Nephron (organoid): ENCODE data around the gene BABAM2.
"Not testable (repeated sequence)": the region's sequence is repeated elsewhere in the genome, so short reads cannot be mapped to it uniquely, and the experiment has no call there.

Experiments used
- H3K27ac Mint-ChIP-seq, 3 experiments: 2 replicates each; pipeline ENCODE4 v1.8.0; 2020; ENCODE audit warnings: mixed read lengths in 3 of 3, mild to moderate bottlenecking in 2 of 3, moderate library complexity in 1 of 3
- H3K27me3 Mint-ChIP-seq: 2 replicates; pipeline ENCODE4 v1.8.0; 2021; ENCODE audit warnings: low read depth, mild to moderate bottlenecking, moderate library complexity, mixed read lengths
- H3K36me3 Mint-ChIP-seq: 2 replicates; pipeline ENCODE4 v1.8.0; 2020; ENCODE audit warnings: low read depth, mixed read lengths
- H3K4me1 Mint-ChIP-seq: 2 replicates; pipeline ENCODE4 v1.8.0; 2020; ENCODE audit warnings: mixed read lengths
- H3K4me3 Mint-ChIP-seq, 3 experiments: 2 replicates each; pipeline ENCODE4 v1.8.0; 2020; ENCODE audit warnings: mild to moderate bottlenecking in 3 of 3, mixed read lengths in 3 of 3, moderate library complexity in 2 of 3
- H3K9me3 Mint-ChIP-seq: 2 replicates; pipeline ENCODE4 v1.8.0; 2020; ENCODE audit warnings: mixed read lengths
- TF ChIP-seq, protein P1 (sequence below), 3 experiments: fragments of 200-600 bp; sonication (generic); IDR thresholded peaks; one replicate each; pipeline ENCODE4 v1.5.0; 2021; ENCODE audit warnings: antibody characterized with exemption in 3 of 3; ENCODE audit not compliant: unreplicated experiment in 3 of 3

The BABAM2 gene

DNA sequence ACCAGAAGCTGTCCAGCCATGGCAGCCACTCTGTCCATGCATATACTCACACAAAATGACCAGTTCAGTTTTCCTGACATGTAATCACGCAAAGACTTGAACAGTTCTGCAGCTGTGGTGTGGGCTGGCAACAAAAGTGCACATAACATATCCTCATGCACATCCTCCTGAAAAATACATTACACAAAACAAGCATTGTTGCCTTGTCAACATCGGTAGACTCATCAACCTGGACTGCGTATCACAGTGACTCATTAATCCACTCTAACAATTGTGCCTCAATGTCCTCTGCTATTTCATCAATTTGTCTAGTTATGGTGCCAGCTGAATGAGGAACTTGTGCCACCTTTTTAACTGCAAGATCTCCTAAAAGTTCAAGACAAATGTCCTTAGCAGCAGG is 19.8 kb upstream of the BABAM2 start:
- H3K27me3 Mint-ChIP-seq, result peaks cover 2% of the 10 kb centered on the region

DNA sequence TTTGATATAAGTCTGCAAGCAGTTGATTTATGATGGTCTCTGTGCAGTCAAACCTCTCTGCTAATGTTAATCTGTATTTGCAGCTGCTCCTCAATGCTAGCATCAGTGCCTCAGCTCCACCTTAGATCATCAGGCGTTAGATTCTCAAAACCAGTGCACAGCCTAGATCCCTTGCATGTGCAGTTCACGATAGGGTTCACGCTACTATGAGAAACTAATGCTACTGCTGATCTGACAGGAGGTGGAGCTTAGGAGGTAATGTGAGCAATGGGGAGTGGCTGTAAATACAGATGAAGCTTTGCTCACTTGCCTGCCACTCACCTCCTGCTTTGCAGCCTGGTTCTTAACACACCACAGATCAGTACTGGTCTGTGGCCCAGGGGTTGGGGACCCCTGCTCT is 18.7 kb upstream of the BABAM2 start:
- no peak overlapping the region for H3K27ac Mint-ChIP-seq
- H3K36me3 Mint-ChIP-seq, result peaks cover 5% of the 10 kb centered on the region
- TF ChIP-seq, protein P1, sequence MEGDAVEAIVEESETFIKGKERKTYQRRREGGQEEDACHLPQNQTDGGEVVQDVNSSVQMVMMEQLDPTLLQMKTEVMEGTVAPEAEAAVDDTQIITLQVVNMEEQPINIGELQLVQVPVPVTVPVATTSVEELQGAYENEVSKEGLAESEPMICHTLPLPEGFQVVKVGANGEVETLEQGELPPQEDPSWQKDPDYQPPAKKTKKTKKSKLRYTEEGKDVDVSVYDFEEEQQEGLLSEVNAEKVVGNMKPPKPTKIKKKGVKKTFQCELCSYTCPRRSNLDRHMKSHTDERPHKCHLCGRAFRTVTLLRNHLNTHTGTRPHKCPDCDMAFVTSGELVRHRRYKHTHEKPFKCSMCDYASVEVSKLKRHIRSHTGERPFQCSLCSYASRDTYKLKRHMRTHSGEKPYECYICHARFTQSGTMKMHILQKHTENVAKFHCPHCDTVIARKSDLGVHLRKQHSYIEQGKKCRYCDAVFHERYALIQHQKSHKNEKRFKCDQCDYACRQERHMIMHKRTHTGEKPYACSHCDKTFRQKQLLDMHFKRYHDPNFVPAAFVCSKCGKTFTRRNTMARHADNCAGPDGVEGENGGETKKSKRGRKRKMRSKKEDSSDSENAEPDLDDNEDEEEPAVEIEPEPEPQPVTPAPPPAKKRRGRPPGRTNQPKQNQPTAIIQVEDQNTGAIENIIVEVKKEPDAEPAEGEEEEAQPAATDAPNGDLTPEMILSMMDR (IDR thresholded peaks at IDR 0.05; ENCODE audit: unreplicated experiment in 3 of 3), result no peak
- H3K4me1 Mint-ChIP-seq, result peaks cover 14% of the 10 kb centered on the region
- H3K4me3 Mint-ChIP-seq, result no peak overlapping the region
- peaks cover 5% of the 10 kb centered on the region for H3K9me3 Mint-ChIP-seq
- H3K27me3 Mint-ChIP-seq, result peaks cover 3% of the 10 kb centered on the region

More for the DNA sequence above, 19.8 kb upstream of the BABAM2 start:
- H3K27ac Mint-ChIP-seq, result no peak overlapping the region
- peaks cover 14% of the 10 kb centered on the region for H3K4me1 Mint-ChIP-seq
- H3K36me3 Mint-ChIP-seq, result peaks cover 3% of the 10 kb centered on the region
- H3K4me3 Mint-ChIP-seq, result no peak overlapping the region
- TF ChIP-seq, protein P1 (IDR thresholded peaks at IDR 0.05; ENCODE audit: unreplicated experiment in 3 of 3), result no peak
- H3K9me3 Mint-ChIP-seq, result peaks cover 3% of the 10 kb centered on the region

DNA sequence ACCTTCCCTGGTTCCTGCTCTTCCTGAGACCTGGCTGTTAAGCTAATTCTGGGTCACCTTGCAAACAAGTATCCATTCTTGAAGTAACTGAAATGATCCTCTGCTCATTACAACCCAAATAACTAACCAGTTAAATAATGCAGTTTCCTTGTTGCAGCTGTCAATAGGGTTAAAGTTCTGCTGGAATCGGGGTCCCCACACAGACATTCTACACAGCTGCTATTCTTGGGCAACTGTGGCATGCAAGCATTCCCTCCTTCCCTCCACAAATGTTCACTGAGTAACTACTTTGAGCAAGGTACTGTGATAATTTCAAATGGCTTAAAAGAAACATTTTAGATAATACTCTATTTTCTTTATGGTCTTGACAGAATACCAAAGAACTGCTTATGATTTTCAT is 17.4 kb upstream of the BABAM2 start:
- Mint-ChIP-seq H3K4me1 (peaks cover 14% of the 10 kb centered on the region), H3K9me3 (peaks cover 8% of the 10 kb centered on the region), H3K27me3 (peaks cover 3% of the 10 kb centered on the region), H3K4me3 (no peak overlapping the region), H3K36me3 (peaks cover 5% of the 10 kb centered on the region), H3K27ac (peak overlapping the region in 1 of 3 experiments; percentile 59)
- TF ChIP-seq, protein P1 (IDR thresholded peaks at IDR 0.05; ENCODE audit: unreplicated experiment in 3 of 3), result no peak

DNA sequence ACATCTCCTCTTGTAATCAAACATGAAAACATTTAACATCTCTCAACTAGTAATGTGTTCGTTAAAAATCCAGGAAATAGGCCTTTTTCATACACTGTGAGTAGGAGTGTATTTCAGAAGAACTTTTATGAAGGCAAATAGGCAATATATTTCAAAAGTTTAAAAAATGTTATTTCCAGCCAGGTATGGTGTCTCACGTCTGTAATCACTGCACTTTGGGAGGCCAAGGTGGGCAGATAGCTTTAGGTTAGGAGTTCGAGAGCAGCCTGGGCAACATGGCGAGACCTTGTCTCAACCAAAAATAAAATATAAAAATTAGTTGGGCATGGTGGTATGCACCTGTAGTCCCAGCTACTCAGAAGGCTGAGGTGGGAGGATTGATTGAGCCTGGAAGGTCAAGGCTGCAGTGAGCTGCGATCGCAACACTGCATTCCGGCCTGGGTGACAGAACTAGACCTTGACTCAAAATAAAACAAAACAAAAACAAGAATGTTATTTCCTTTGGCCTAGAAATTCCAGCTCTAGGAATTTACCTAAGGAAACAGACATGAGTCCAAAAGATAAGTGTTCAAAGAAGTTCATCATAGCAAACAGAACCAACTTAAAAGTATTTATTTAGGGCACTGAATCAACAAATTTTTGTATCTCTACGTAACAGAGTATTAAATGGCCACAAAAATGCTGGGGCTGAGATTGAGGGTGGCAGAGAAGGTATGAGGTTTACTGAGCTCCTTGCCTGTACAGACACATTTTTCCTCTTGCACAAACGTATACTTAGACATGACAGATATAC is 15.2 kb upstream of the BABAM2 start:
- peaks cover 14% of the 10 kb centered on the region for H3K4me1 Mint-ChIP-seq
- H3K27me3 Mint-ChIP-seq, result peaks cover 3% of the 10 kb centered on the region
- TF ChIP-seq, protein P1 (IDR thresholded peaks at IDR 0.05; ENCODE audit: unreplicated experiment in 3 of 3), result no peak
- no peak overlapping the region for H3K4me3 Mint-ChIP-seq
- peaks cover 21% of the 10 kb centered on the region for H3K9me3 Mint-ChIP-seq
- no peak overlapping the region for H3K27ac Mint-ChIP-seq
- H3K36me3 Mint-ChIP-seq, result peaks cover 5% of the 10 kb centered on the region

DNA sequence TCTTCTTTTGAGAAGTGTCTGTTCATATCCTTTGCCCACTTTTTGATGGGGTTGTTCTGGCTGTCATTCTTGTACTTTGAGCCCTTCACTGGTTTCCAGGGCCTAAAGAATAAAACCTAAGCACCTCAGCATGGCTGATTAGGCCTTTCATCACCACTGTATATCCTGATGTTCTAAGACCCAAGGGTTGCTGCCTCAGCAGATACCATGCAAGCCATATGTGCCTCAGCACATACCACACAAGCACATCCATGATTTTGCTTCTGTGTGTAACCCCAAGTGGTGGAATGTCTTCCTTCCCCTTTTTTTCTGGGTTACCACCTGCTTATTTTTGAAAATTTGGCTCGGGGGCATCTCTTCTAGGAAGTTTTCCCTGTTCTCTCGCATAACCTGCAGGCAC is 11.7 kb upstream of the BABAM2 start:
- H3K4me3 Mint-ChIP-seq, result no peak overlapping the region
- no peaks in the 10 kb centered on the region for H3K4me1 Mint-ChIP-seq
- H3K27ac Mint-ChIP-seq, result no peak overlapping the region
- peaks cover 3% of the 10 kb centered on the region for H3K27me3 Mint-ChIP-seq
- TF ChIP-seq, protein P1 (IDR thresholded peaks at IDR 0.05; ENCODE audit: unreplicated experiment in 3 of 3), result no peak
- peaks cover 12% of the 10 kb centered on the region for H3K36me3 Mint-ChIP-seq
- peaks cover 33% of the 10 kb centered on the region for H3K9me3 Mint-ChIP-seq

DNA sequence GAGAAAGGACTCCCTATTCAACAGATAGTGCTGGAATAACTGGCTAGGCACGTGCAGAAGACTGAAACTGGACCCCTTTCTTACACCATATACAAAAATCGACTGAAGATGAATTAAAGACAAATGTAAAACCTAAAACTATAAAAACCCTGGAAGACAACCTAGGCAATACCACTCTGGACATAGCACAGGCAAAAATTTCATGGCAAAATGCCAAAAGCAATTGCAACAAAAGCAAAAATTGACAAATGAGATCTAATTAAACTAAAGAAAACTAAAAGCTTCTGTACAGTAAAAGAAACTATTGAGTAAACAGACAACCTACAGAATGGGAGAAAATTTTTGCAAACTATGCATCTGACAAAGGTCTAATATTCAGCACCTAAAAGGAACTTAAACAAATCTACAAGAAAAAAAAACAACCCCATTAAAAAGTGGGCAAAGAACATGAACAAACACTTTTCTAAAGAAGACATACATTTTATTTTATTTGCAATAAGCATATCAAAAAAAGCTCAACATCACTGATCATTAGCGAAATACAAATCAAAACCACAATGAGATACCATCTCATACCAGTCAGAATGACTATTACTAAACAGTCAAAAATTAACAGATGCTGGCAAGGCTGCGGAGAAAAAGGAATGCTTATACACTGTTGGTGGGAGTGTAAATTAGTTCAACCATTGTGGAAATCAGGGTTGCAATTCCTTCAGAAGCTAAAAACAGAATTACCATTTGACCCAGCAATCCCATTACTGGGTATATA is 8.5 kb upstream of the BABAM2 start:
- not testable (repeated sequence) for H3K4me1 Mint-ChIP-seq, H3K4me3 Mint-ChIP-seq, H3K36me3 Mint-ChIP-seq, H3K27ac Mint-ChIP-seq, H3K27me3 Mint-ChIP-seq
- H3K9me3 Mint-ChIP-seq, result peaks cover 26% of the 10 kb centered on the region

DNA sequence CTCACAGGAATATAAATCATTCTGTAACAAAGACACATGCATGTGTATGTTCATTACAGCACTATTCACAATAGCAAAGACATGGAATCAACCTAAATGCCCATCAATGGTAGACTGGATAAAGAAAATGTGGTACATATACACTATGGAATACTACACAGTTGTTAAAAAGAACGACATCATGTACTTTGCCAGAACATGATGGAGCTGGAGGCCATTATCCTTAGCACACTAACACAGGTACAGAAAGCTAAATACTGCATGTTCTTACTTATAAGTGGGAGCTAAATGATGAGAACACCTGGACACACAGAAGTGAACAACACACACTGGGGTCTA is 8.0 kb upstream of the BABAM2 start:
- not testable (repeated sequence) for H3K4me1 Mint-ChIP-seq, H3K4me3 Mint-ChIP-seq
- peaks cover 25% of the 10 kb centered on the region for H3K9me3 Mint-ChIP-seq

More for the DNA sequence above, 8.0 kb upstream of the BABAM2 start:
- H3K27me3 Mint-ChIP-seq, H3K36me3 Mint-ChIP-seq, H3K27ac Mint-ChIP-seq: not testable (repeated sequence)
